Panc1 (cell line): Measurements from ENCODE around the gene ZNF512B. TPM values are rescaled to one million over a fixed set of nuclear protein-coding genes. Genes with fewer than 3 reads are reported as not detected.

Experiments used
- ATAC-seq: fragments of 200-7000 bp; cut with Tn5 transposase; 2 replicates; pipeline ENCODE4 v1.9.1; 2020; ENCODE audit warnings: mild to moderate bottlenecking, moderate library complexity
- BruUV-seq: library from RNA; stranded (reverse); fragments of 400-500 nt; replicated peaks from 2 replicates; lab custom pipeline; 2021; lab: Mats Ljungman, UMichigan
- CTCF ChIA-PET: fragments of 300-600 bp; sonication (Branson Sonifier 250); formaldehyde crosslinking; loops from one replicate; lab custom pipeline; 2022; ENCODE audit warnings: antibody characterized with exemption; lab: Charles Lee
- POLR2A ChIA-PET: fragments of 300-600 bp; sonication (Branson Sonifier 250); formaldehyde crosslinking; loops from one replicate; lab custom pipeline; 2022; ENCODE audit warnings: antibody characterized with exemption; lab: Charles Lee
- DNase-seq: peaks from one replicate; pipeline ENCODE4 v3.0.0-alpha.2; 2010; ENCODE audit warnings: low read depth, low spot score
- H3K27ac ChIP-seq: 2 replicates; pipeline ENCODE4 v1.5.1; 2011; ENCODE audit warnings: mild to moderate bottlenecking, low read length, inconsistent platforms
- H3K27me3 ChIP-seq: fragments of 200-500 bp; sonication (Bioruptor generic); 2 replicates; pipeline ENCODE4 v1.6.0; 2014; ENCODE audit warnings: low read length, inconsistent platforms; ENCODE audit not compliant: control insufficient read depth, insufficient read depth
- H3K36me3 ChIP-seq: fragments of 200-500 bp; sonication (Bioruptor generic); 2 replicates; pipeline ENCODE4 v1.5.1; 2014; ENCODE audit warnings: inconsistent platforms, mild to moderate bottlenecking, low read length, moderate library complexity; ENCODE audit not compliant: control insufficient read depth, insufficient read depth
- H3K4me1 ChIP-seq: 2 replicates; pipeline ENCODE4 v1.5.1; 2011; ENCODE audit warnings: inconsistent platforms, mild to moderate bottlenecking, low read length, moderate library complexity; ENCODE audit not compliant: control insufficient read depth, insufficient read depth
- H3K4me3 ChIP-seq, 2 experiments: 2 replicates each; pipeline ENCODE4 v1.5.1; 2011 to 2012; ENCODE audit warnings: low read depth in 2 of 2, low read length in 2 of 2, mild to moderate bottlenecking in 2 of 2, inconsistent platforms in 1 of 2, moderate library complexity in 1 of 2
- H3K9me3 ChIP-seq: fragments of 200-500 bp; sonication (Bioruptor generic); 2 replicates; pipeline ENCODE4 v1.5.1; 2014; ENCODE audit warnings: low read depth, mild to moderate bottlenecking, inconsistent platforms, low read length, moderate library complexity; ENCODE audit not compliant: control insufficient read depth, insufficient read depth
- POLR2AphosphoS5 ChIP-seq: IDR thresholded peaks from 2 replicates; pipeline ENCODE4 v1.6.1; 2012; ENCODE audit warnings: mild to moderate bottlenecking, low read depth, low read length, moderate library complexity
- SIN3A ChIP-seq: IDR thresholded peaks from 2 replicates; pipeline ENCODE4 v1.6.1; 2012; ENCODE audit warnings: low read depth, mild to moderate bottlenecking, low read length, moderate library complexity, borderline replicate concordance; ENCODE audit not compliant: insufficient read depth
- TCF7L2 ChIP-seq: IDR thresholded peaks from 2 replicates; pipeline ENCODE4 v1.6.1; 2011; ENCODE audit warnings: mild to moderate bottlenecking, low read depth, low read length, inconsistent platforms
- in situ Hi-C: cut with HindIII; loops from 2 replicates; pipeline ENCODE4 v1.10.0; 2016; ENCODE audit warnings: low sequenced_read_pairs, low pct_unique_long_range_greater_than_20kb
- intact Hi-C: fragments of 100-400 bp; cut with micrococcal nuclease; formaldehyde crosslinking; loops from one replicate; pipeline ENCODE4 v1.10.0; 2022; ENCODE audit not compliant: unreplicated experiment
- total RNA-seq: library from RNA; stranded (reverse); gene quantifications from one replicate; pipeline ENCODE4 v1.2.1, GENCODE V29; 2021; ENCODE audit not compliant: unreplicated experiment
- TF ChIP-seq, protein P1 (sequence below): fragments of 450-650 bp; IDR thresholded peaks from 2 replicates; pipeline ENCODE4 v1.5.1; 2017; ENCODE audit warnings: mild to moderate bottlenecking
- TF ChIP-seq, protein P2 (sequence below), 2 experiments: IDR thresholded peaks; 2 replicates each; pipeline ENCODE4 v1.6.1; 2011 to 2012; ENCODE audit warnings: low read depth in 2 of 2, control low read depth in 1 of 2, low read length in 1 of 2, mild to moderate bottlenecking in 1 of 2, moderate library complexity in 1 of 2; ENCODE audit not compliant: insufficient read depth in 1 of 2

ZNF512B gene
- total RNA-seq, 1 experiment from 2014 or later: 17.9 TPM

DNA sequence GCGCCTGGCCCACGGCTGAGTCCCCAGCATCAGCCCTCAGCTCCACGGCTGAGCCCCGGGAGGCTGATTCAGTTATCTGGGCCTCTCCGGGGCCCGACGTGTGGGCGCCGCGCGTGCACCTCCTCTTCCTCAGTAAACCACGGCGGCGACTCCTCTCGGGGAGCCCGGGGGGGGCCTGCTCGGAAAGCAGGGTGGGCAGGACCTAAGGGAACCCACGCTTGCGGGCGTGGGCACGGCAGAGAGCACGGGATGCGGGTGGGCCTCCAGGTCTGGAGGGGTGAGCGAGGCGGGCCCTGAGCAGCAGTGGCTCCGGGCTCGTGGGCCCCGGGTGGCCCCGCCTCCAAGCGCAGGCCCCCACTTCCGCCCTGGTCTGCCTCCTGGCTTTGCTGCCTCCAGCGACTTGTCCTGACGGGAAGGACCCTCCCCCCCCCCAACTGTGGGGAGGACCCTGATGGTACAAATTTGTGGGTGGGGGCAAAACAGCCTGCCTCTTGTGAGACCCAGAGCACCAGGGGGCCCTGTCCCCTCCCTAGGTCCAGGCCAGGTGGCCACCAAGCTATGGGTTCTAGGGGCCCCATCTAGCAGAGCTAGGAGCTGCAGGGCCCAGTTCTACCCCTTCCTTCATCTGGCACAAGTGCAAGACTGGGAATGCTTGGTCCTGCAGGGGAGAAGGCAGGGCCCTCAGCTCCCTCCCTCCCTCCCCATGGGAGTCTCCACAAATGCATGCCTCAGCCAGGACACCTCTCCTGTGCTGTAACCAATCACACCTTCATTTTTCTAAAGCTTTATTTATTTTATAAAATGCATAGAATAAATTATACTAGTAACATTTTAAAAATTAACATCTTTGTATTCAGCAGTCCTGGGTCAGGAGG lies 30.4 kb downstream of the ZNF512B start:
- Histone ChIP-seq H3K27me3 (no peaks in the 10 kb centered on the region), H3K27ac (no peak overlapping the region), H3K9me3 (no peaks in the 10 kb centered on the region), H3K36me3 (no peaks in the 10 kb centered on the region; the same call in 1 of the 2 replicates), H3K4me3 (no peak overlapping the region), H3K4me1 (peaks cover 6% of the 10 kb centered on the region)
- ChIA-PET CTCF (no interaction called here), POLR2A (no interaction called here)
- in situ Hi-C loops: no loop called here
- no peak for ATAC-seq
- intact Hi-C loops: no loop called here
- TF ChIP-seq, protein P1, sequence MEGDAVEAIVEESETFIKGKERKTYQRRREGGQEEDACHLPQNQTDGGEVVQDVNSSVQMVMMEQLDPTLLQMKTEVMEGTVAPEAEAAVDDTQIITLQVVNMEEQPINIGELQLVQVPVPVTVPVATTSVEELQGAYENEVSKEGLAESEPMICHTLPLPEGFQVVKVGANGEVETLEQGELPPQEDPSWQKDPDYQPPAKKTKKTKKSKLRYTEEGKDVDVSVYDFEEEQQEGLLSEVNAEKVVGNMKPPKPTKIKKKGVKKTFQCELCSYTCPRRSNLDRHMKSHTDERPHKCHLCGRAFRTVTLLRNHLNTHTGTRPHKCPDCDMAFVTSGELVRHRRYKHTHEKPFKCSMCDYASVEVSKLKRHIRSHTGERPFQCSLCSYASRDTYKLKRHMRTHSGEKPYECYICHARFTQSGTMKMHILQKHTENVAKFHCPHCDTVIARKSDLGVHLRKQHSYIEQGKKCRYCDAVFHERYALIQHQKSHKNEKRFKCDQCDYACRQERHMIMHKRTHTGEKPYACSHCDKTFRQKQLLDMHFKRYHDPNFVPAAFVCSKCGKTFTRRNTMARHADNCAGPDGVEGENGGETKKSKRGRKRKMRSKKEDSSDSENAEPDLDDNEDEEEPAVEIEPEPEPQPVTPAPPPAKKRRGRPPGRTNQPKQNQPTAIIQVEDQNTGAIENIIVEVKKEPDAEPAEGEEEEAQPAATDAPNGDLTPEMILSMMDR: no peak
- TF ChIP-seq, protein P2, sequence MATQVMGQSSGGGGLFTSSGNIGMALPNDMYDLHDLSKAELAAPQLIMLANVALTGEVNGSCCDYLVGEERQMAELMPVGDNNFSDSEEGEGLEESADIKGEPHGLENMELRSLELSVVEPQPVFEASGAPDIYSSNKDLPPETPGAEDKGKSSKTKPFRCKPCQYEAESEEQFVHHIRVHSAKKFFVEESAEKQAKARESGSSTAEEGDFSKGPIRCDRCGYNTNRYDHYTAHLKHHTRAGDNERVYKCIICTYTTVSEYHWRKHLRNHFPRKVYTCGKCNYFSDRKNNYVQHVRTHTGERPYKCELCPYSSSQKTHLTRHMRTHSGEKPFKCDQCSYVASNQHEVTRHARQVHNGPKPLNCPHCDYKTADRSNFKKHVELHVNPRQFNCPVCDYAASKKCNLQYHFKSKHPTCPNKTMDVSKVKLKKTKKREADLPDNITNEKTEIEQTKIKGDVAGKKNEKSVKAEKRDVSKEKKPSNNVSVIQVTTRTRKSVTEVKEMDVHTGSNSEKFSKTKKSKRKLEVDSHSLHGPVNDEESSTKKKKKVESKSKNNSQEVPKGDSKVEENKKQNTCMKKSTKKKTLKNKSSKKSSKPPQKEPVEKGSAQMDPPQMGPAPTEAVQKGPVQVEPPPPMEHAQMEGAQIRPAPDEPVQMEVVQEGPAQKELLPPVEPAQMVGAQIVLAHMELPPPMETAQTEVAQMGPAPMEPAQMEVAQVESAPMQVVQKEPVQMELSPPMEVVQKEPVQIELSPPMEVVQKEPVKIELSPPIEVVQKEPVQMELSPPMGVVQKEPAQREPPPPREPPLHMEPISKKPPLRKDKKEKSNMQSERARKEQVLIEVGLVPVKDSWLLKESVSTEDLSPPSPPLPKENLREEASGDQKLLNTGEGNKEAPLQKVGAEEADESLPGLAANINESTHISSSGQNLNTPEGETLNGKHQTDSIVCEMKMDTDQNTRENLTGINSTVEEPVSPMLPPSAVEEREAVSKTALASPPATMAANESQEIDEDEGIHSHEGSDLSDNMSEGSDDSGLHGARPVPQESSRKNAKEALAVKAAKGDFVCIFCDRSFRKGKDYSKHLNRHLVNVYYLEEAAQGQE (IDR thresholded peaks at IDR 0.05; ENCODE audit: insufficient read depth in 1 of 2, low read depth in 2 of 2, low read length in 1 of 2): no peak
- TF ChIP-seq SIN3A: no peak
- no peak for DNase-seq
- no TSS peak for BruUV-seq

DNA sequence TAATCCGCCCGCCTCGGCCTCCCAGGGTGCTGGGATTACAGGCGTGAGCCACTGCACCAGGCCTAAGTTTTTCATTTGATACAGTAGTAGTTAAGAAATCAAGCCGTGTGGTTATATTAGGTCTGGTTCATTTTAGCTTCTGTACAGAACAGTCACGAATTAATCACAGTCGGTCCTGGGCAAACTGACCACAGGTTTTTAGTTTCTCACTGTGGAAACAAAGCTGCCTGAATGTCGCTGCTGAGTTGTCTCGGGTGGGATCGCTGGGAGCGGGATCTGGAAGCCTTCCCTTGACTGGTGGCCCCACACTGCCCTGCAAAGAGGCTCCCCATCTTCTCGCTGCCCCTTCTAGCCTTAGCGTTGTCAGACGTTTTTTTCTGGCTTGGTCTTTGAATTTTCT lies 32.1 kb downstream of the ZNF512B start:
- no TSS peak for BruUV-seq
- no peak overlapping the region for H3K27ac ChIP-seq
- in situ Hi-C loops: no loop called here
- TF ChIP-seq, protein P1: no peak
- TF ChIP-seq, protein P2 (IDR thresholded peaks at IDR 0.05; ENCODE audit: insufficient read depth in 1 of 2, low read depth in 2 of 2, low read length in 1 of 2): no peak
- TF ChIP-seq SIN3A (no peak), TCF7L2 (no peak), POLR2AphosphoS5 (no peak)
- H3K9me3 ChIP-seq: no peaks in the 10 kb centered on the region
- no peaks in the 10 kb centered on the region for H3K27me3 ChIP-seq
- peaks cover 3% of the 10 kb centered on the region for H3K4me1 ChIP-seq
- ChIA-PET POLR2A (interaction anchor here (0.5 kb wide), 1 partner anchor 20 kb away, joined by 4 read pairs; no protein-coding TSS in a partner anchor), CTCF (no interaction called here)
- H3K4me3 ChIP-seq: no peak overlapping the region
- no peak for ATAC-seq
- no peaks in the 10 kb centered on the region; the same call in 1 of the 2 replicates for H3K36me3 ChIP-seq
- intact Hi-C loops: no loop called here
- DNase-seq: no peak
